K562 treated with DMSO at 1 percent for 48 hours (cell line): ENCODE results near the gene GTF3C5. TPM values are rescaled to one million over a fixed set of nuclear protein-coding genes. Genes with fewer than 3 reads are reported as not detected.

ENCODE experiments used
- total RNA-seq: library from RNA; unstranded; fragments of 300-600 nt; gene quantifications from 2 replicates; pipeline ENCODE4 v1.2.3, GENCODE V29; 2022; ENCODE audit warnings: low replicate concordance; ENCODE audit errors: extremely low read depth

Gene GTF3C5, protein sequence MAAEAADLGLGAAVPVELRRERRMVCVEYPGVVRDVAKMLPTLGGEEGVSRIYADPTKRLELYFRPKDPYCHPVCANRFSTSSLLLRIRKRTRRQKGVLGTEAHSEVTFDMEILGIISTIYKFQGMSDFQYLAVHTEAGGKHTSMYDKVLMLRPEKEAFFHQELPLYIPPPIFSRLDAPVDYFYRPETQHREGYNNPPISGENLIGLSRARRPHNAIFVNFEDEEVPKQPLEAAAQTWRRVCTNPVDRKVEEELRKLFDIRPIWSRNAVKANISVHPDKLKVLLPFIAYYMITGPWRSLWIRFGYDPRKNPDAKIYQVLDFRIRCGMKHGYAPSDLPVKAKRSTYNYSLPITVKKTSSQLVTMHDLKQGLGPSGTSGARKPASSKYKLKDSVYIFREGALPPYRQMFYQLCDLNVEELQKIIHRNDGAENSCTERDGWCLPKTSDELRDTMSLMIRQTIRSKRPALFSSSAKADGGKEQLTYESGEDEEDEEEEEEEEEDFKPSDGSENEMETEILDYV
- not detected in 2 replicates for total RNA-seq

DNA sequence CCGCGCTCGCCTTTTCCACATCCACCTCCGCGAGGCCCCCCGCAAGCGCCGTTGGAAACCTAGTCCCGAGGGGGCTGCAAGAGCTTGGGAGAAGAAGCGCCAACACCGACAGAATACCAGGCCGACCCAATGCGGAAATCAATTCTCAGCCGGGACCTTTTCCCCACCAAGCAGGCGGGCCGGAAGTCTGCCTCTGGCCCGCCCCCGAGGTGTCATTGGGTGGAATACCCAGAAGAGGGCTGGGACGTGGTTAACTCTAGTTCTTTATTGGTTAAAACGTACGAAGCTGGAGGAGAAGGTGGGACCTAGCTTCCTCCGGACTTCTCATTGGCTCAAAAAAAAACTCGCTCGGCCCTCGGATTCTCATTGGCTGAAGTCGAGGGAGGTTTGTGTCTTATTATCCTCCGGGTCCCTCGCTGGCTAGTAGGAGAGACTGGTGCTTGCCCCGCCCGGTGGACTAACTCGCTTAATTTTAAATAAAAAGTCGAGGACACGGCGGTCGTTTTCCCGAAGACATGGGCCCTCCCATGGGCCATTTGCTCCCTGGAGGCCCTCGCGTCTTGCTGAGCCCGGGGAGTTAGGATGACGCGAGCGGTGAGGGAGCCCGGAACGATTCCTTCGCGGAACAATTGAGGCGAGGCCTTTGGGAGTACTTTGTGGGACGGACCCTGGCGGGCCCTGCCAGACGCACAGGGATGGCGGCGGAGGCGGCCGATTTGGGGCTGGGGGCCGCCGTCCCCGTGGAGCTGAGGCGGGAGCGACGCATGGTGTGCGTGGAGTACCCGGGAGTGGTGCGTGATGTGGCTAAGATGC, at the start of gene GTF3C5:
TSS of gene GTF3C5 (plus strand) at position 681 of the 813 bp plus-strand sequence. CDS start at position 696, 15 bp downstream.

DNA sequence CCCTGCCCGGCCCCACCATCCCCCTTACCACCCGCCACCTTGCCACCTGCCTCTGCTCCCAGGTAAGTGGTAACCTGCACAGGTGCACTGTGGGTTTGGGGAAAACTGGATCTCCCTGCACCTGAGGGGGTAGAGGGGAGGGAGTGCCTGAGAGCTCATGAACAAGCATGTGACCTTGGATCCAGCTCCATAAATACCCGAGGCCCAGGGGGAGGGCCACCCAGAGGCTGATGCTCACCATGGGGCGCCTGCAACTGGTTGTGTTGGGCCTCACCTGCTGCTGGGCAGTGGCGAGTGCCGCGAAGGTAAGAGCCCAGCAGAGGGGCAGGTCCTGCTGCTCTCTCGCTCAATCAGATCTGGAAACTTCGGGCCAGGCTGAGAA, 31.0 kb downstream of the GTF3C5 start, which contains the start of gene CEL:
TSS of gene CEL (plus strand) at position 218 of the 382 bp plus-strand sequence. CDS start at position 240, 22 bp downstream.

Other genes starting within 250 kb of the GTF3C5 start
- gene AK8, start 152.7 kb upstream of the GTF3C5 start, total RNA-seq, result not detected in 2 replicates
- not detected in 2 replicates for gene SPACA9, start 152.1 kb upstream of the GTF3C5 start, total RNA-seq
- gene TSC1, start 86.4 kb upstream of the GTF3C5 start, total RNA-seq, result not detected in 2 replicates
- not detected in 2 replicates for gene GFI1B, start 52.3 kb upstream of the GTF3C5 start, total RNA-seq
- gene CEL, start 31.0 kb downstream of the GTF3C5 start, total RNA-seq, result not detected in 2 replicates
- gene RALGDS, start 90.2 kb downstream of the GTF3C5 start, total RNA-seq, result not detected in 2 replicates
- gene GBGT1, start 132.9 kb downstream of the GTF3C5 start, total RNA-seq, result not detected in 2 replicates
- gene OBP2B, start 178.3 kb downstream of the GTF3C5 start, total RNA-seq, result not detected in 2 replicates
- gene ABO, start 244.2 kb downstream of the GTF3C5 start, total RNA-seq, result not detected in 2 replicates